ENCODE data around the gene PHLPP1. TPM values are rescaled to one million over a fixed set of nuclear protein-coding genes. Genes with fewer than 3 reads are reported as not detected.
"Not testable (repeated sequence)": the region's sequence is repeated elsewhere in the genome, so short reads cannot be mapped to it uniquely, and the experiment has no call there.

Gene PHLPP1
- total RNA-seq, 1 donor from 2014 or later = 33.2 TPM

DNA sequence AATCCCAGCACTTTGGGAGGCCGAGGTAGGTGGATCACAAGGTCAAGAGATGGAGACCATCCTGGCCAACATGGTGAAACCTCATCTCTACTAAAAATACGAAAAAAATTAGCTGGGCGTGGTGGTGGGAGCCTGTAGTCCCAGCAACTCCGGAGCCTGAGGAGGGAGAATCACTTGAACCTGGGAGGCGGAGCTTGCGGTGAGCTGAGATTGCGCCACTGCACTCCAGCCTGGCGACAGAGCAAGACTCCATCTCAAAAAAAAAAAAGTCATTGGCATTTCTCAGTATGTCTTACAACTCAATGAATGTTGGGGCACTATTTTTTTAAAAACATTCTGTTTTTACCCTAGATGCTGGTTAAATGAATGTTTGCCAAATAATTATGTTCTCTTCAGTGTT is 94.1 kb downstream of the PHLPP1 start:
- not testable (repeated sequence) for DNase-seq (ENCODE audit: low spot score)

DNA sequence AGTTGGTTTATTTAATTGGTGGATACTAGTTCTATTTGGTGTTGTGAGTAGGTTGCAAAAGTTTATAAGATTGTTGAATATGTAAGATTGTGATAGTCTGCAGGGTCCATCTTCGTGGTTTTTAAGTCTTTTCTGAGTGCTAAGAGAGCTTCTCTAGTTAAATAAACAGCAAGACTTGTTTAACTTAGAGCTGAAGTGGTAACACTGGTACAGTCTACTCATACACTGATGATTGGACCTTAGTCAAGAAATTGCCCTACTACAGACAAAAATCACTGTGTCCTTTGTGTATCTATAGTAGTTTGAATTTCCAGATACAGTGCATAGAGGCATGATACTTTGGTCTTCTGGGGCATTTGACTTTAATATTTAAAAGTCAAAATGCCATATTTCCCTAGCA is 94.6 kb downstream of the PHLPP1 start:
- no peak for DNase-seq (ENCODE audit: low spot score)

DNA sequence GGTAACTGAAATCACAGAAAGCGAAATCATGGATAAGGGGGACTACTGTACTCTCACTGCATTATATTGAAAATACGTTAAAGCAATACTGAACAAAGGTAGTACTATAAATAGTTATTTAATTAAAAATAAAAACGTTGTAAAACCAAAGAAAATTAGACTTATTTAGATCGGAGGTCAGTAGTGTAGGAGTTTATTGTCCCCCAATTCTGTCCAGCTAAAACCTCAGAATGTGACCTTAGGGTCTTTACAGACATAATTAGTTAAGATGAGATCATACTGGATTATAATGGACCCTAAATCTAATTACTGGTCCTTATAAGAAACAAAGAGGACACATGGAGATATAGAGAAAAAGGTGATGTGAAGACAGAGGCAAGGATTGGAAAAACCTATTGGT is 95.3 kb downstream of the PHLPP1 start:
- DNase-seq (ENCODE audit: low spot score) = no peak

DNA sequence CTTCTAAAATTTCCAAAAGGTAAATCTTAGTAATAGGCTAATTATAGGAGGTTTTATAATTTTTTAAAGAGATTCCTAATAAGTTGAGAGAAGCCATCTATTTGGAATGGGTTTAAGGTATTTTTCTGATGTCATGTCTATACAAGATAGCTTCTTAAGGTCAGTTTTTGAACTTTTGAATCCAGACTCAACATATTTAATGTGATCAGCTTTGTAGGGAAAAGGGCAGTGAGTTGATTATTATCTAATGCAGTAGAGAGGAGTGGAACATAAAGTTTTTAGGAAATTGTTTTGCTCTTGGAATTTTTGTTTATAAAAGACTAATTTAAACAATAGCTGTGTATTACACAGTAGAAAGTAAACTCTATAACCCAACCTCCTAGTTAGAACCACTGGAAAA is 96.3 kb downstream of the PHLPP1 start:
- no peak for DNase-seq (ENCODE audit: low spot score)

DNA sequence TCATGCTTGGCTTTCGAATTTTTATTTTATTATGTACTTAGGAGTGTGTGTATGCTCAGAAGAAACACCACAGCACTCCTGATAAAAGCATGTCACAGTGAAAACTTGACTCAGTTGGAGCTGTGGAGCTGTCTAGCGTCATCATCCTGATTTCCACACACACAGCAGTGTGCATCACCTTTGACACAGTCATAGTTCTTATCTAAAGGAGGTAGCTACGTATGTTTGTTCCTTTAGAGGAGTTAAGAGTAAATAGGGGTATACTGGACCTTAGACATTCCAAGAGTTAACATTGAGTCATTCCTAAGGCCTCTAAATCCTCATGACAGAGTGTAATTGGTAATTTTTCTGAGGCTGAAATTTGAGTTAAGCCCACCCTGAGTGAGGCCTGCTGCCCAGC is 96.9 kb downstream of the PHLPP1 start:
- DNase-seq (ENCODE audit: low spot score) = no peak

DNA sequence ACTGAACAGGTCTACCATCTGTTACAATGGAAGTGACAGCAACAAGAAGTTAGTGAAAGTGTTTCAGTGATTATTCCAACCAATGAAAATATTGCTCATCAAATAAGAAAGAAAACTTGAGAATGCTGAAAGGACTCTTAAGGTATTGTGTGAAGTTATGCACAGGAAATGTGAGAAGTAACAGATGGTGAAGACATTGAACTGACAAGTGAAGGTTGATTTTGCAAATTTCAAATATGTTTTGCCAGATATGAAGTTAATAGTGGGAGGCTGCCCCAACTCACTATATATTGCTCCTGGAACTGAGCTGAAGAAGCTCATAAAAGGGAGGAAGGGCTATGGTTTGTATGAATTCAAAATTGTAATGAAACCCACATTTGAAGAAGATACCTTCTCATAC is 97.5 kb downstream of the PHLPP1 start:
- no peak for DNase-seq (ENCODE audit: low spot score)

DNA sequence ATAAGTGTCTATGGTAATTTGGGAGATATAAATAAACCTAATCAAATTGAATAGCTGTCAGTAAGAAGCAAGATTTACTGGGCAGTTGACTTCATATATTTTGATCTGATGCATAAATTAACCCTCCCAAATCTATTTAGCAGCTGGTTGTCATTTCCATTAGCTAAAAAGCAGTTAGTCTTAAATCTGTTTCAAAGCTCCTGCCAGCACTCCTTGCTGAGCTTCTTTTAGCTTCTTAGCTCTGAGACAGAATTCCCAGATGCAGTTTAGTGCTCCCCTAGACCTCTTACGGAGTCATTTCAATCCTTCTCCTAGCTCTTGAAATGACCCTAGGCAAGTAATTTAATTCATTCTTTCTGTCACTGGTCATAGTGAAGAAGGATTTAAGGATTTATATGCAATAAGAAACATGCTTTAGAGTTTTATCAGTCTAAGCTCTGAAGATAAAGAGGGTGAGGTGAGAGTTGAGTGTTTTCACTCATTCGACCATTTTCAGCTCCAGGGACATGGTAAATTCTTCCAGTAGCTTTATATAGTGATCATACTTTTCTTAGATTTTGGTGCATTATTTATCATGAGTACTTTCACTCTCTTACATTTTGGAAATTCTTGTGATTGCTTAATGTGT is 98.9 kb downstream of the PHLPP1 start:
- DNase-seq (ENCODE audit: low spot score) = no peak

DNA sequence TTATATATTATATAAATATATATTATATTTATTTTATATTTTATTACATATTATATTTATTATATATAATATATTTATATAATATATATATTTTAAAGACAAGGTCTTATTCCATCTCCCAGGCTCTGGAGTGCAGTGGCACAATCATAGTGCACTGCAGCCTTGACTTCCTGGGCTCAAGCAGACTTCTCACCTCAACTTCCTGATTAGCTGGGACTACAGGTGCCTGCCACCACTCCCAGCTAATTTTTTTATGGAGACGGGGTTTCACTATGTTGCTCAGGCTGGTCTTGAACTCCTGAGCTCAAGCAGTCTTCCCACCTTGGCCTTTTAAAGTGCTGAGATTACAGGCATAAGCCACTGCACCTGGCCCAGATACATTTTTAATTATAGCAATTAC is 110.0 kb downstream of the PHLPP1 start:
- DNase-seq (ENCODE audit: low spot score) = no peak

DNA sequence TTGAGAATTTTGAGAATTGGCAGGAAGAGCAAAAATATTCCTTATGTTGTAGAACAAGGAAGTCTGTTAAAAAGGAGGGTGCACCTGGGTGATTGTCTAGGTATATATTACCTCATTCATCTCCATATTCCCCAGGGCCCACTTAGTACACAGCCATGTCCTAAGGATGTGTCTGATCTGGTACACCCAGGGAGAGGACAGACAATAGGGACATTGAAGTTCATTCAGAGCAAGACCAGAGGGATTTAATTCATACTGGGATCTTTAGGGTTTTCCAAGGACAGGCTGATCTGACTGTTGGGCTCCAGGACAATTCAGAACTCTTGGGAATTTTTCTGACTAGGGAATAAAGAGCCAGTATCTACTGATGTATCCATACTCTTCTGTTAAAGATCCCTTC is 112.1 kb downstream of the PHLPP1 start:
- DNase-seq (ENCODE audit: low spot score) = no peak

DNA sequence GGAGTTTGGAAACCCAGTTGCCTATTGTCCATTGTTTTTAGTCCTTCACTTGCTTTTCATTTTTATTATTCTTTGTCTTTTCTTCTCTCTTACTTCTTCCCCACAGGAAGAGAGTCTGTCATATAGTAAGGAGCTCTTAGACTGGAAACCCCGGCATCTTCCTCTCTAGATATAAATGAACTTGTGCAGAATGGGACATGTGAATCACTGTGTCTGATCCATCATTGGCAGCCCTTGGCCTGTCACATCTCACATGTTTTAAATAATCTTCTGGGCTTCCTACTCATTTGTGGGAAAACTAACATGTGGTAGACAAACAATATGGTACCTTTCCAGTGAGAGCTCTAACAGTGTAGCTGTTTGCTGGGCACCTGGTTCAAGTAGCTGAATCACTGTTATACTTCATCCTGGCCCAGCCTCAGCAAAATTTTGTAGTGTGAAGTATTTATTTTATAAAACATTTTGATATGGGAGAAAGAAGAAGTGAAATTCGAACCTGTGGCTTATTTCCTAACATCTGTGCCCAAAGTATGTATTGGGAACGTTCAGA is 112.8 kb downstream of the PHLPP1 start:
- DNase-seq (ENCODE audit: low spot score) = no peak

DNA sequence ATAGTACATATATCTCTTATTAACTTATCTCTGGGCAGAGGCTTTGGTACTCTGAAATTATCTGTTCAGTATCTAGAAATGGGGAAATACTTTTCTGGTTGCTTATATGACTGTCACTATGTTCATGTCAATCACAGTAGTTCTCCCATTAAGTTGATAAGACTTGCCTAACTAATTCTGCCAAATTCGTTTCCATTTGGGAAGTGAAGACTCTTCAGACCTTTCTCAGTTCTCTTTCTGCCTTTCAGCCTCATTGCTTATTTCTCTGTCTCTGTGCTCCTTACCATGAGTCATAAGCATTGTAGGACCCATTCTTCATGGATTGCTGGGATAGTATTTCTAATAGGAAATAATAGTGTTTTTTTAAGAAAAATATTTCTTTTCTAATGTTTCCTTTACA is 113.5 kb downstream of the PHLPP1 start:
- DNase-seq (ENCODE audit: low spot score) = no peak

DNA sequence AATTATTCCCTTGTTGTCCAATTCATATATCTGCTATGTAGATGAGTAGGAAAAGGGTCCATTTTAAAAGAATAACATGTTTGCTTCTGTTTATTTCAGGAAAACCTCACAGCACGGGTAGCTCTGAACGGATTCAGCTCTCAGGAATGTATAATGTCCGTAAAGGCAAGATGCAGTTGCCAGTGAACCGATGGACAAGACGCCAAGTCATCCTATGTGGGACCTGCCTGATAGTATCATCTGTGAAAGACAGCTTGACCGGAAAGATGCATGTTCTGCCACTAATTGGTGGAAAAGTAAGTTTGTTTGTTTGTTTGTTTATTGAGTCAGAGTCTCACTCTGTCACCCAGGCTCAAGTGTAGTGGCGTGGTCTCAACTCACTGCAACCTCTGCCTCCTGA is 114.6 kb downstream of the PHLPP1 start:
- DNase-seq (ENCODE audit: low spot score) = no peak

DNA sequence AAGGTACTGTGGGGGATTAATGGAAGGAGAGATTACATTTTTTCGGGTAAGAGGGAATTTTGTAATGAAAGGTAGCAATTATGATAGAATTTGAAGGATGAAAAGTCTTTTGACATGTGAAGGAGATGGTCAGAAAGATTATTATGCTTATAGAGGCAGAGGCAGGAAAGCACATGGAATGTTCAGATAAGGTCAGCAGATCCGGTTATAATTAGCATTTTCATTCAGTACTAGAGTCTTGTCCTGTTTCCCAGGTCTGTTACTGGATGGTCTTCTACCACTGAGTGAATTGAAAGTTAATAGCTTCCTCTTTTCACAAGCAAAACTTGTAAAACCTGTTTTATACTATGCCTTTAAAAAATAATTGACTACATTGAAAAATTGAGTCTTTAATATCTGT is 116.9 kb downstream of the PHLPP1 start:
- DNase-seq (ENCODE audit: low spot score) = no peak

DNA sequence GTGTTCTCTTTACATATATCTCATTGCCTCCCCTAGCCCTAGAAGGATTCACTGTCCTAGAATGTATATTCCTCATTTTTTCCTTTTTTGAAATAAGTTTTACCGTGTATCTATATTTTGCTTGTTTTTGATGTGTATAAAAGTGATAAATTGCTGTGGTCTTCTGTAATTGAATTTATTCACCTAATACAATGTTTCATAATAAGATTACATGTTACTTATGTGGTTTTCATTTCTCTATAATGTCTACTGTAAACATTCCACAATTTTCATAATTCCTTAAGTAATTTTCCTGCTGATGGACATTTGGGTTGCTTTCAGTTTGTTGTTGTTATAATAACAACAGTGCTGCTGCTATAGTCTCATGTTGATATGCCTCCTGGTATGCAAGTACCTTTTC is 118.2 kb downstream of the PHLPP1 start:
- no peak for DNase-seq (ENCODE audit: low spot score)

DNA sequence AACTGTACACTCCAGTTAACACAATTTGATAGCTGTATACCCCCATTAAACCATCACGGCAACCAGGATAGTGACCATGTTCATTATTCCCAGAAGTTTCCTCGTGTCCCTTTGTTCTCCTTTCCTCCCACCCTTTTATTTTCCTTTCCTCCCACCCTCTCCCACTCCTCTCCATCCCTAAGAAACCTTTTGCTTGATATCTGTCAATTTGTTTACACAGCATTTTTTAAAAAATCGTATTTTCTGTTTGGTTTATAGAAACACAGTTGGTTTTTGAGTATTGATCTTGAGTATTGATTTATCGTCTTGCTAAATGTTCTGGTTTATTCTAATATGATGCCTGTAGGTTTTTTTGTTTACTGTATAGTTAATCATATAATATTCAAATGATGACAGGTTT is 119.4 kb downstream of the PHLPP1 start:
- DNase-seq (ENCODE audit: low spot score) = no peak

DNA sequence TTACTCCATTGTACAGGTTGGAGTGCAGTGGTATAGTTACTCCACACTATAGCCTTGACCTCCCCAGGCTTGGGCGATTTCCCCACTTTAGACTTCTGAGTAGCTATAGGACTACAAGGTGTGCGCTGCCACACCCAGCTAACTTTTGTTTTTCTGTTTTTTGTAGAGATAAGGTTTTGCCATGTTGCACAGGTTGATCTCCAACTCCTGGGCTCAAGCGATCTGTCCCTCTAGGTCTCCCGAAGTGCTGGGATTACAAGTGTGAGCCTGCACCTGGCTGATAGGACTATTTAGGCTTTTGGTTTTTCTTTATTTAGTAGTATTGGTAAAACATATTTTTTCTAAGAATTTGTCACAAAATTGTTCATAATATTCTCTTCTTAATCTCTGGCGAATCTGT is 121.7 kb downstream of the PHLPP1 start:
- DNase-seq (ENCODE audit: low spot score) = no peak

DNA sequence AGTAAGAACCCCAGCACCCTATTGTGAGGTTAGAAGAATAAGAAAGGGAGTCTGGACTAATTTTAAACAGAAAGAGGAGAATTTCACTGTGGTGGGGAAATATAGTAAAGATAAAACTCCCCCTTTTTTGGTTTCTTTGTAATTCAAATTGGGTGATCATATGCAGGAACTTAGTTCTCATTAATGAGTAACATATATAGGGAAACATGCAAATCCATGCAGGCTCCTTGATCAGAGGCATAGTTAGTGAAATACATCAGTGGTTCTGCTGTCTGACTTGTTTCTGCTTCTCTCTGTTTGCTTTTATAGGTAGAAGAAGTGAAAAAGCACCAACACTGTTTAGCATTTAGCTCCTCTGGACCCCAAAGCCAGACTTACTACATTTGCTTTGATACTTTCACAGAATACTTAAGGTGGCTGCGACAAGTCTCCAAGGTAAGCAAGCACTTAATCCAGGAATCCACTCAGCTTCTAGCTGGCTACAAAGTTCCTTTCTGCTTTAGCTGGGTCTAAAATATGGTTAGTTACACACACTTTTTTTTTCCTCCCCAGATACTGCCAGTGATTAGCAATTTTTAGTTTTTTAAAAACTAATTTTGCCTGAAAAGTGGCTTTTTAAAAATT is 123.2 kb downstream of the PHLPP1 start:
- no peak for DNase-seq (ENCODE audit: low spot score)

DNA sequence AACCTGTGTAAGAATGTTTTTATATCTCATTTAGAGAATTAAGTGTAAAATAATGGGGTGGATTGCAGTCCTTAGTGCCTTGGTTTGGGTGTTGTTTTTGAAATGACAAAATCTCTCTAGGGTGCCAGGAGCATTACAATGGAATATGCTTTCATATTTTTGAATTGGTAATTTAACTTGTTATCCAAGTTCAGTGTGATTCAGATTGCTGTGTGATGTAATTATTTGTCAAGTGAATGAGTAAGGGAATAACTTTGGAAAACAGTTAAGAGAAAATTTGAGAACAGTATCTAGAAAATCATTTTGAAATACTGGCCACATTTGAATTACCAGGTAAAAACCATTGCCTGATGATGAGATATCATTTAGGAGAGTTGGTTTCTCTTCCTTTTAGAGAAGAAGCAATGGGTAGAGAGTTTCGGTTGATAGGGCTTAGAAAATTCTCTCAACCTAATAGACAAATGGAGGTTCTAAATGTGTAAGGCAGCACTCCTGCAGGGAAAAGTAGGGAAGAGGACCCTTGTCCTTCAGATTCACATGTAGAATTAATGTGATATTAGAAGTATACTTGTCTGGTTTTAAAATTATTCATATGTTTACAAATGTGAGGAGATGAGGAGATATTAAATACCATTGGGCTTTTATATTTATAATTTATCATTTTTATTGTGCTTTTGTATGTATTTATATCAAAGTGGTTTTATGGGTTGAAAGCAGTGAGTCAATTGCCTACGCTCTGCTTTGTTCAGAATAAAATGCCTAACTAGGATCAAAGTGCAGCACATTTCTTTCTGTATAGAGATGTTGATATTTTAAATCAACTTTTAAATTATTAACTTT is 124.8 kb downstream of the PHLPP1 start:
- DNase-seq (ENCODE audit: low spot score) = no peak

DNA sequence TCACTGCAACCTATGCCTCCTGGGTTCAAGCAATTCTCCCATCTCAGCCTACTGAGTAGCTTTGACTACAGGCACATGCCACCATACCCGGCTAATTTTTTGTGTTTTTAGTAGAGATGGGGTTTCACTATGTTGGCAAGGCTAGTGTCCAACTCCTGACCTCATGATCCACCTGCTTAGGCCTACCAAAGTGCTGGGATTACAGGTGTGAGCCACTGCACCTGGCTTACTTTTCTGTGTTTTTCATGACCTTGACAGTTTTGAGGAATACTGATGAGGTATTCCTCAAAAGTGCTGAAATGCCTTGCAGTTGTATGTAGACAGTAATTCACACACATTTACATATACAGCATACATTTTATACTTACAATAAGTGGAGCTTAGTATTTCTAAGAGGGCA is 126.1 kb downstream of the PHLPP1 start:
- no peak for DNase-seq (ENCODE audit: low spot score)

DNA sequence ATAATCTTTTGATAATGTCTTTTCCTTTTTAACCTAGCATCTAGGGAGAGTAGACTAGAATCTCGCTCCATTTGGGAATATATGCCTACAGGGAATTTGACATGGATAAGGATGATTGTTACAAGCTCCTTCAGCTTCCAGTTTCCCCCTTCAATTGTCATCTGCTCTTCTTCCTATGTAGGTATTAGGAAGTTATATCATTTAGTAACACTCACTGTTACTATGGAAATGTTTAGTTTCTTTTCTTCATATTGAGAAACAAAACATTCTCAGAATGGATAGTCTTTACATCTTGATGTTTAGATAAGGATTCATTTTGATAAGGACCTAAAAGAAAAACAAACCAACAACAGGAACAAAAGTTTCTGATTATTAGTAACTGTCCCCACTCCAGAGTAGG is 127.6 kb downstream of the PHLPP1 start:
- no peak for DNase-seq (ENCODE audit: low spot score)

DNA sequence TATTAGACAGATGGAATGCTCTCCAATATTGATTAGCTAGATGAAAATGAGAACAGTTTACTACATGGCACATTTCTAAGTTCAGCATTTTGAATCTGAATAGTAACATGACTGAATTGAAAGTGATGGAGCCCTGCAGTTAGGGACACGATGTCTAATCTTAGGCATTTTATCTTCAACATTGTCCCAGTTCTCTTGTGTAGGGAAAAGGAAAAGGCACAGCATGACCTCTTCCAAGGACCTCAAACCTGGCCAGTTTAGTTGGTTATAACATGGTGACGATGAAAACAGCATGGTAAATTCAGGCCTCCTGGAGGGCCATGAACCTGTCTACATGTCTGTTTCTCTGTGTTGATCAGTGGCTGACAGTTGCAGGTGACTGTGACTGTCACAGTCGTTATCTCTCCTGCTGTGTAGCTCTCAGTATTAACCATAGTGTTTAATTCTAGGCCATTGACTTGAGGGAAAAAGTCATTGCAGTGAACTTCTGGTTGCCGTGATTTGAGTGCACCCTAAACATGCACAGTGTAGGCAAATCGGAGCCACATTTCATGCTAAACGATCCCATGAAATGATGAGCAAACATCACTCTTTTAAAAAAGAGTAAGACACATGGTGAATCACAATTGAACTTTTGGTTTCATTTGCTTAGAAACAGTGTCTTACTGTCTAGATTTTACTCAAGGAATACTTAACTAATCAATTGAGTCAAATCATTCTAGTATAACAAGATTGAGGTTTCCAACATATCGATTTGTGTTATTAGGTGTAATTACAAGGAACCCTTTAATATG is 129.7 kb downstream of the PHLPP1 start:
- no peak for DNase-seq (ENCODE audit: low spot score)

DNA sequence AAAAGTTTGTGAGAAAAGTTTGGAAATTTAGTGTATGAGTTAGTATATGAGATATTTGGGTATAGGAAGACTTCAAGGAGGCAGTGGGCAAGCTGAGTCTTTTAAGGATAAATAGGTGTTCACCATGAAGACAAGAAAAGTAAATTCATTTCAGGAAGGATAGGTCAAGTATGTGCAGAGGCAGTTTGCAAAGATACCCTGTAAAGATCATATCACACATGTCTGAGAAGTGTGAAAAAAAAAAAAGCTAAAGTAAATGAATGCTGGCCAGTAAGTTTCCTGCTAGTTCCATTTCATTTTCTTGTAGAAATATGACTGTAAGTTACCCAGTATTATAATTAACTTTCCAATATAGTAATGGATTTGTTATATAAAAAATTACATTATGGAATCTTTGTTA is 131.0 kb downstream of the PHLPP1 start:
- DNase-seq (ENCODE audit: low spot score) = no peak

Measured in mucosa of gallbladder (tissue), 1 donor.